Superior temporal gyrus (tissue), 1 donor: Measurements from ENCODE around the gene SRGAP1.

Experiments used
- DNase-seq: peaks from one replicate; pipeline ENCODE4 v3.0.0-alpha.2; 2016; ENCODE audit errors: extremely low spot score

The SRGAP1 gene

GRCh38 chr12:63906876-63907275 is 62.4 kb downstream of the SRGAP1 start:
- DNase-seq = no peak

- DNase-seq = no peak
Measured at GRCh38 chr12:63907561-63907960, 63.1 kb downstream of the SRGAP1 start.

- DNase-seq = no peak
Measured at GRCh38 chr12:63909746-63910145, 65.2 kb downstream of the SRGAP1 start.

GRCh38 chr12:63911341-63911740 is 66.8 kb downstream of the SRGAP1 start:
- no peak for DNase-seq

GRCh38 chr12:63912651-63913050 is 68.2 kb downstream of the SRGAP1 start:
- DNase-seq = no peak

- DNase-seq = no peak
Measured at GRCh38 chr12:63913929-63914328, 69.4 kb downstream of the SRGAP1 start.

GRCh38 chr12:63915105-63915800 is 70.8 kb downstream of the SRGAP1 start:
- DNase-seq = no peak

GRCh38 chr12:63916561-63917476 is 72.3 kb downstream of the SRGAP1 start:
- no peak for DNase-seq

GRCh38 chr12:63917477-63917862 is 73.0 kb downstream of the SRGAP1 start:
- DNase-seq = no peak

- DNase-seq = no peak
Measured at GRCh38 chr12:63917864-63918799, 73.6 kb downstream of the SRGAP1 start.

GRCh38 chr12:63918800-63919300 is 74.3 kb downstream of the SRGAP1 start:
- DNase-seq = no peak

GRCh38 chr12:63919756-63920155 is 75.3 kb downstream of the SRGAP1 start:
- DNase-seq = no peak

- DNase-seq = no peak
Measured at GRCh38 chr12:63921157-63921556, 76.7 kb downstream of the SRGAP1 start.

GRCh38 chr12:63922474-63922873 is 78.0 kb downstream of the SRGAP1 start:
- DNase-seq = no peak

GRCh38 chr12:63924781-63925180 is 80.3 kb downstream of the SRGAP1 start:
- no peak for DNase-seq

GRCh38 chr12:63927511-63927910 is 83.0 kb downstream of the SRGAP1 start:
- no peak for DNase-seq

GRCh38 chr12:63928305-63928704 is 83.8 kb downstream of the SRGAP1 start:
- DNase-seq = no peak

- no peak for DNase-seq
Measured at GRCh38 chr12:63929426-63929825, 84.9 kb downstream of the SRGAP1 start.

- DNase-seq = no peak
Measured at GRCh38 chr12:63930971-63931370, 86.5 kb downstream of the SRGAP1 start.

- DNase-seq = no peak
Measured at GRCh38 chr12:63931703-63932102, 87.2 kb downstream of the SRGAP1 start.

- no peak for DNase-seq
Measured at GRCh38 chr12:63934936-63935335, 90.4 kb downstream of the SRGAP1 start.

GRCh38 chr12:63935361-63935760 is 90.9 kb downstream of the SRGAP1 start:
- DNase-seq = no peak
